ENCODE data around the gene COL15A1.

Gene COL15A1

DNA sequence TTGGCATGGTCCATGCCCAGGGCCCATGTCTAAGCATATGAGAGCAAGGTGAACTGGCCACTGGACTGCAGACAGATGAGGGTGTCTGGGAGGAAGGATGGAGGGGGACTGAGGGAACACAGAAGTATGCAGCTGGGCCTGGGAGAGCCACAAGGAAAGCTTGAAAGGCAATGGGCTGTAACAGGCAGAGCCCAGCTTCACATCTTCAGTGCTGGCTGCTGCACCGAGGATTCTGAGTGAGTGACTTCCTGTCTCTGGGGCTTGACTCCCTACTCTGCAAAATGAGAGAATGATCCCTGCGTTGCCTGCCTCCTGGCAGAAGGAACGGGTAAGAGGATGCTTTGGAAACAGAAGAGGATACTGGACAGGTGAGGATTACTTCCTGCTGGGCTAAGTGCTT, 29.0 kb downstream of the COL15A1 start:
- TF ChIP-seq FOXP2 (optimal IDR thresholded peaks at IDR 0.05; ENCODE audit: borderline replicate concordance, extremely low read depth, extremely low read length, insufficient read depth) (no peak), REST (IDR thresholded peaks at IDR 0.05; ENCODE audit: insufficient read depth in 1 of 2, low read depth in 2 of 2, low read length in 2 of 2) (no peak), SIN3A (IDR thresholded peaks at IDR 0.05; ENCODE audit: borderline replicate concordance, insufficient read depth, low read length) (no peak), TAF1 (IDR thresholded peaks at IDR 0.05; ENCODE audit: borderline replicate concordance, insufficient read depth, low read length) (no peak), POLR2AphosphoS5 (IDR thresholded peaks at IDR 0.05; ENCODE audit: low read depth, low read length) (no peak)

- no peak for TF ChIP-seq REST (IDR thresholded peaks at IDR 0.05; ENCODE audit: insufficient read depth in 1 of 2, low read depth in 2 of 2, low read length in 2 of 2)
- no peak for TF ChIP-seq TAF1 (IDR thresholded peaks at IDR 0.05; ENCODE audit: borderline replicate concordance, insufficient read depth, low read length)
These were observed 29.5 kb downstream of the COL15A1 start for GRCh38 chr9:98973171-98973570.

DNA sequence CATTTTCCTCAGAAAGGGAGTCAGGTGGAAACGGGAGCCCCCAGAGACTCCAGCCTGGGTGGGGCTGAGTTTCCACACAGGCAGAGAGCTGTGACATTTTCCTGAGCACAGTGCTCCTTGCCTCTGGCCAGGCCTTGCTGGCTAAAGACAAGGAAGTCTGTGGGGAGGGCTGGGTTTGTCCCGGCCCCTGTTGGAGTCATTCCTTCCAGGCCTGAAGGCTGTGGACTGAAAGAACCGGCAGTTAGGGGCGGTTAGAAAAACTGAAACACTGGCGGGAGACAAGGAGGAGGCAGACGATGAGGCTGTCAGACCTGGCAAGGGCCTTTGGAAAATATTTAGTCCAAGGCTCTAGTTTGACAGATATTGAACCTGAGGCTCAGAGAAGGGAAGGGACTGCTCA, 29.9 kb downstream of the COL15A1 start:
- TF ChIP-seq REST (IDR thresholded peaks at IDR 0.05; ENCODE audit: insufficient read depth in 1 of 2, low read depth in 2 of 2, low read length in 2 of 2) (no peak), SIN3A (IDR thresholded peaks at IDR 0.05; ENCODE audit: borderline replicate concordance, insufficient read depth, low read length) (no peak), TAF1 (IDR thresholded peaks at IDR 0.05; ENCODE audit: borderline replicate concordance, insufficient read depth, low read length) (no peak), FOXP2 (optimal IDR thresholded peaks at IDR 0.05; ENCODE audit: borderline replicate concordance, extremely low read depth, extremely low read length, insufficient read depth) (no peak), POLR2AphosphoS5 (IDR thresholded peaks at IDR 0.05; ENCODE audit: low read depth, low read length) (no peak)

GRCh38 chr9:98974106-98974505, 30.4 kb downstream of the COL15A1 start:
- TF ChIP-seq POLR2AphosphoS5 (IDR thresholded peaks at IDR 0.05; ENCODE audit: low read depth, low read length): no peak
- TF ChIP-seq REST (IDR thresholded peaks at IDR 0.05; ENCODE audit: insufficient read depth in 1 of 2, low read depth in 2 of 2, low read length in 2 of 2): no peak
- TF ChIP-seq TAF1 (IDR thresholded peaks at IDR 0.05; ENCODE audit: borderline replicate concordance, insufficient read depth, low read length): no peak
- TF ChIP-seq FOXP2 (optimal IDR thresholded peaks at IDR 0.05; ENCODE audit: borderline replicate concordance, extremely low read depth, extremely low read length, insufficient read depth): no peak
- no peak for TF ChIP-seq SIN3A (IDR thresholded peaks at IDR 0.05; ENCODE audit: borderline replicate concordance, insufficient read depth, low read length)

GRCh38 chr9:98974554-98974953, 30.8 kb downstream of the COL15A1 start:
- TF ChIP-seq POLR2AphosphoS5 (IDR thresholded peaks at IDR 0.05; ENCODE audit: low read depth, low read length) (no peak), FOXP2 (optimal IDR thresholded peaks at IDR 0.05; ENCODE audit: borderline replicate concordance, extremely low read depth, extremely low read length, insufficient read depth) (no peak), TAF1 (IDR thresholded peaks at IDR 0.05; ENCODE audit: borderline replicate concordance, insufficient read depth, low read length) (no peak), SIN3A (IDR thresholded peaks at IDR 0.05; ENCODE audit: borderline replicate concordance, insufficient read depth, low read length) (no peak), REST (IDR thresholded peaks at IDR 0.05; ENCODE audit: insufficient read depth in 1 of 2, low read depth in 2 of 2, low read length in 2 of 2) (no peak)
